ENCODE data around the gene TAS2R30. TPM values are rescaled to one million over a fixed set of nuclear protein-coding genes. Genes with fewer than 3 reads are reported as not detected.

Gene TAS2R30
- total RNA-seq, 4 donors from 2014 or later = 1.4 to 23.2 (median 12.3) TPM

DNA sequence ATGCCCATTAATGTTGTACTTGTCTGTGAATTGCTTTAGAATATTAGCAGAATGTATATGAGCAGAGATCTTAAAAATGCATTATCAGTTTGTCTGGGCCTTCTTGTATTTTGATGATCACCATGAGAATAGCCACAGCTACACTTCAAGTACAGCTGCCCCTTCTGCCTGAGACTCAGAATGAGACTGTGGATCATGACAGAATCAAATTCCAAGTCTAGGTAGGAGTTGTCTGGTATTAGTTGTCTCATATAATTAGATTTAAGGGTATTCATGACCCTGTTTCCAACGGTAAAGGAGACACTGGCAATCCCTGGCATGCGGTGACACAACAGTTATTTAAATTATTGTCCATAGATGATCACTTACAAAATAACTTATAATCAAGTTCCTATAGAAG lies 18.3 kb upstream of the TAS2R30 start:
- Histone ChIP-seq H3K36me3 (no peaks in the 10 kb centered on the region), H3K27ac (no peak overlapping the region), H3K27me3 (no peaks in the 10 kb centered on the region), H3K4me3 (no peak overlapping the region), H3K9me3 (no peaks in the 10 kb centered on the region), H3K4me1 (no peaks in the 10 kb centered on the region)
- intact Hi-C loops (cut with DNase I; ENCODE audit: low total_unique reads) = no loop called here
- in situ Hi-C loops (cut with MboI; ENCODE audit: low pct_ligation_motif_present in 1 of 4, low pct_unique_long_range_greater_than_20kb in 1 of 4, low sequenced_read_pairs in 3 of 4) = no loop called here
- DNase-seq = no peak
- no peak for TF ChIP-seq EP300 (IDR thresholded peaks at IDR 0.05; ENCODE audit: low read depth)
- TF ChIP-seq POLR2A (IDR thresholded peaks at IDR 0.05) = no peak
- TF ChIP-seq POLR2AphosphoS5 (IDR thresholded peaks at IDR 0.05) = no peak
- TF ChIP-seq, protein P1, sequence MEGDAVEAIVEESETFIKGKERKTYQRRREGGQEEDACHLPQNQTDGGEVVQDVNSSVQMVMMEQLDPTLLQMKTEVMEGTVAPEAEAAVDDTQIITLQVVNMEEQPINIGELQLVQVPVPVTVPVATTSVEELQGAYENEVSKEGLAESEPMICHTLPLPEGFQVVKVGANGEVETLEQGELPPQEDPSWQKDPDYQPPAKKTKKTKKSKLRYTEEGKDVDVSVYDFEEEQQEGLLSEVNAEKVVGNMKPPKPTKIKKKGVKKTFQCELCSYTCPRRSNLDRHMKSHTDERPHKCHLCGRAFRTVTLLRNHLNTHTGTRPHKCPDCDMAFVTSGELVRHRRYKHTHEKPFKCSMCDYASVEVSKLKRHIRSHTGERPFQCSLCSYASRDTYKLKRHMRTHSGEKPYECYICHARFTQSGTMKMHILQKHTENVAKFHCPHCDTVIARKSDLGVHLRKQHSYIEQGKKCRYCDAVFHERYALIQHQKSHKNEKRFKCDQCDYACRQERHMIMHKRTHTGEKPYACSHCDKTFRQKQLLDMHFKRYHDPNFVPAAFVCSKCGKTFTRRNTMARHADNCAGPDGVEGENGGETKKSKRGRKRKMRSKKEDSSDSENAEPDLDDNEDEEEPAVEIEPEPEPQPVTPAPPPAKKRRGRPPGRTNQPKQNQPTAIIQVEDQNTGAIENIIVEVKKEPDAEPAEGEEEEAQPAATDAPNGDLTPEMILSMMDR (IDR thresholded peaks at IDR 0.05) = no peak
- 67 to 80% methylated on average over 1 to 2 of the region's 2 CpGs for WGBS, 2 donors (ENCODE audit: low coverage in 1 of 2)

DNA sequence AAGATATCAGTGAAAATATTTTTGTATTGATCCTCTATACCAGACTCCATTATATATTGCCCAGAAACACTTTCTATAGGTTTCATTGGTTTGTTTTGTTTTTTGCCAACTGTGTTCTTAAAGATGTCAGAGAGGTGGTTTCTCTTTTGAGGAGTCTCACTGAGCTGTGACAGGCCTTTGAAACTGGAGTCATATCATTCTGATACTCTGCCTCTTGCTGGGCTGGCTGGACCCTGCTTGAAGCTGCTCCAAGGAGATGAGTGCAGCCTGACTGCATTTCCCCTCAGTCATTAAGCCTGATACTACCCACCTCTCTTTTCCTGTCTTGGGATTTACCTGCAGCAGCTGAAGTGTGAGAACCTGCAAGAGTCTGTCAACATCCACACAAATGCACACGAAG lies 16.4 kb upstream of the TAS2R30 start:
- Histone ChIP-seq H3K27ac (no peak overlapping the region), H3K4me1 (no peaks in the 10 kb centered on the region), H3K4me3 (no peak overlapping the region), H3K9me3 (peaks cover 0 to 3% of the 10 kb centered on the region in 2 donors), H3K27me3 (no peaks in the 10 kb centered on the region), H3K36me3 (no peaks in the 10 kb centered on the region)
- 50 to 57% methylated on average over 1 of the region's 1 CpG for WGBS, 2 donors (ENCODE audit: low coverage in 1 of 2)
- no peak for DNase-seq
- intact Hi-C loops (cut with DNase I; ENCODE audit: low total_unique reads) (no loop called here), in situ Hi-C loops (cut with MboI; ENCODE audit: low pct_ligation_motif_present in 1 of 4, low pct_unique_long_range_greater_than_20kb in 1 of 4, low sequenced_read_pairs in 3 of 4) (no loop called here)
- no peak for TF ChIP-seq POLR2A (IDR thresholded peaks at IDR 0.05)
- no peak for TF ChIP-seq POLR2AphosphoS5 (IDR thresholded peaks at IDR 0.05)
- TF ChIP-seq EP300 (IDR thresholded peaks at IDR 0.05; ENCODE audit: low read depth) = no peak
- TF ChIP-seq, protein P1 (IDR thresholded peaks at IDR 0.05) = no peak

DNA sequence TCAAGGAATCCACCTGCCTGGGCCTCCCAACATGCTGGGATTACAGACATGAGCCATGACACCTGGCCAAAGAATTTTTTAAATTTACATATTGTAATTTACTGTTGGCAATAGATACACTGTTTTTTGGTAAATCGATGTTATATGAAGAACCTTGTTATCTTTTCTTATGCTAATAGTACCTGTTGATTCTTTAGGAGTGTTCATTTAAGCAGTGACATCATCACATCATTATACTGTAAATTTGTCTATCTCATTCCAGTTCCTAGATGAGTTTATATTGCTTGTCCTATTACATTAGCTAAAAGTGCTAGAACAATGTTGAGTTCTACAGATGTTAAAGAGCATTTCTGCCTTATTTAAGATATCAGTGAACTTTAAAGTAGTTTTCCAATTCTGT lies 13.0 kb upstream of the TAS2R30 start:
- intact Hi-C loops (cut with DNase I; ENCODE audit: low total_unique reads) (no loop called here), in situ Hi-C loops (cut with MboI; ENCODE audit: low pct_ligation_motif_present in 1 of 4, low pct_unique_long_range_greater_than_20kb in 1 of 4, low sequenced_read_pairs in 3 of 4) (no loop called here)
- 94 to 100% methylated on average over 1 of the region's 1 CpG for WGBS, 2 donors (ENCODE audit: low coverage in 1 of 2)
- Histone ChIP-seq H3K9me3 (peaks cover 0 to 11% of the 10 kb centered on the region in 2 donors), H3K27me3 (no peaks in the 10 kb centered on the region), H3K27ac (no peak overlapping the region), H3K4me3 (no peak overlapping the region), H3K4me1 (no peaks in the 10 kb centered on the region), H3K36me3 (no peaks in the 10 kb centered on the region)
- TF ChIP-seq EP300 (IDR thresholded peaks at IDR 0.05; ENCODE audit: low read depth) (no peak), POLR2A (IDR thresholded peaks at IDR 0.05) (no peak), POLR2AphosphoS5 (IDR thresholded peaks at IDR 0.05) (no peak)
- TF ChIP-seq, protein P1 (IDR thresholded peaks at IDR 0.05) = no peak
- DNase-seq = no peak

DNA sequence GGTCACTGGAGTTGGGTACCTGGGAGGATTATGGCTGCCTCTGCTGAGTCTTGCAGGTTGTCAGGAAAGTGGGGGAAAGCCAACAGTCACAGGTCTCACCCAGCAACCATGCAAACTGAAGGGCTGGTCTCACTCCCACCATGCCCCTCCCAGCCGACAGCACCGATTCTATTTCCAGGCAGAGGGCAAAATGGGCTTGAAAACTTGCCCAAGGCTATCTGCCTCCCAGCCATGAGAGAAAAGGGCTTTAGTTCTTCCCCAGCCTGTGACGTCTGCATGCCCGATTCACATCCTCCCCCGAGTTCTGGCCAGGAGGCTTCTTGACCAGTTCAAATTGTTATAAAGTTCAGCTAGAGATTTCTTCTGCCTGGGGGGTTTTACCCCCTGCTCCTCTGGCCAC lies 9.9 kb upstream of the TAS2R30 start:
- TF ChIP-seq EP300 (IDR thresholded peaks at IDR 0.05; ENCODE audit: low read depth) (no peak), POLR2AphosphoS5 (IDR thresholded peaks at IDR 0.05) (no peak), POLR2A (IDR thresholded peaks at IDR 0.05) (no peak)
- TF ChIP-seq, protein P1 (IDR thresholded peaks at IDR 0.05) = no peak
- intact Hi-C loops (cut with DNase I; ENCODE audit: low total_unique reads) (no loop called here), in situ Hi-C loops (cut with MboI; ENCODE audit: low pct_ligation_motif_present in 1 of 4, low pct_unique_long_range_greater_than_20kb in 1 of 4, low sequenced_read_pairs in 3 of 4) (no loop called here)
- H3K4me1 ChIP-seq = no peaks in the 10 kb centered on the region
- no peaks in the 10 kb centered on the region for H3K27me3 ChIP-seq
- H3K27ac ChIP-seq = no peak overlapping the region
- H3K36me3 ChIP-seq = no peaks in the 10 kb centered on the region
- WGBS, 2 donors (ENCODE audit: low coverage in 1 of 2) = 88% methylated on average over 5 of the region's 5 CpGs; no CpG with 5 or more reads in 1 of the 2 donors
- H3K9me3 ChIP-seq = peaks cover 0 to 11% of the 10 kb centered on the region in 2 donors
- H3K4me3 ChIP-seq = no peak overlapping the region
- DNase-seq = no peak

Data from transverse colon (tissue), 4 donors.